ENCODE measurements around the gene TIMM29.

DNA sequence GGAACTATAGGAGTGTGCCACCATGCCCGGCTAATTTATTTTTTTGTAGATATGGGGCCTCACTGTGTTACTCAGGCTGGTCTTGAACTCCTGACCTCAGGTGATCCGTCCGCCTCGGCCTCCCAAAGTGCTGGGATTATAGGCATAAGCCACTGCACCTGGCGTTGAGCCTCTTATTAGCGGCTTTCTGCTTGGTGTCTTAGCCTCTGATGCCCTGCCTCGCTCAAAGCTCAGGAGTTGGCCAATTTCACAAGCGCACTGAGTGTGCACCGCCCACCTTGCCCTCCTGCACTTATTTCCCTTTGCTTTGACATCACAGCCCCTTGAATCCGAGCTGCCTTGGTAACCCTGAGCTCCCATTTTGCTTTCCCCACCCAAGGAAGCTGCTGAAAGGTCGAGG is 10.3 kb upstream of the TIMM29 start:
- TF ChIP-seq, protein P1, sequence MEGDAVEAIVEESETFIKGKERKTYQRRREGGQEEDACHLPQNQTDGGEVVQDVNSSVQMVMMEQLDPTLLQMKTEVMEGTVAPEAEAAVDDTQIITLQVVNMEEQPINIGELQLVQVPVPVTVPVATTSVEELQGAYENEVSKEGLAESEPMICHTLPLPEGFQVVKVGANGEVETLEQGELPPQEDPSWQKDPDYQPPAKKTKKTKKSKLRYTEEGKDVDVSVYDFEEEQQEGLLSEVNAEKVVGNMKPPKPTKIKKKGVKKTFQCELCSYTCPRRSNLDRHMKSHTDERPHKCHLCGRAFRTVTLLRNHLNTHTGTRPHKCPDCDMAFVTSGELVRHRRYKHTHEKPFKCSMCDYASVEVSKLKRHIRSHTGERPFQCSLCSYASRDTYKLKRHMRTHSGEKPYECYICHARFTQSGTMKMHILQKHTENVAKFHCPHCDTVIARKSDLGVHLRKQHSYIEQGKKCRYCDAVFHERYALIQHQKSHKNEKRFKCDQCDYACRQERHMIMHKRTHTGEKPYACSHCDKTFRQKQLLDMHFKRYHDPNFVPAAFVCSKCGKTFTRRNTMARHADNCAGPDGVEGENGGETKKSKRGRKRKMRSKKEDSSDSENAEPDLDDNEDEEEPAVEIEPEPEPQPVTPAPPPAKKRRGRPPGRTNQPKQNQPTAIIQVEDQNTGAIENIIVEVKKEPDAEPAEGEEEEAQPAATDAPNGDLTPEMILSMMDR (IDR thresholded peaks at IDR 0.05; ENCODE audit: insufficient read depth, low read length, poor library complexity, severe bottlenecking) = no peak
- no peak for TF ChIP-seq EZH2phosphoT487 (conservative IDR thresholded peaks at IDR 0.05; ENCODE audit: low read length)

Measured in SU-DHL-6 (cell line).